Measurements from ENCODE around the gene MAGEA6.

The MAGEA6 gene

DNA sequence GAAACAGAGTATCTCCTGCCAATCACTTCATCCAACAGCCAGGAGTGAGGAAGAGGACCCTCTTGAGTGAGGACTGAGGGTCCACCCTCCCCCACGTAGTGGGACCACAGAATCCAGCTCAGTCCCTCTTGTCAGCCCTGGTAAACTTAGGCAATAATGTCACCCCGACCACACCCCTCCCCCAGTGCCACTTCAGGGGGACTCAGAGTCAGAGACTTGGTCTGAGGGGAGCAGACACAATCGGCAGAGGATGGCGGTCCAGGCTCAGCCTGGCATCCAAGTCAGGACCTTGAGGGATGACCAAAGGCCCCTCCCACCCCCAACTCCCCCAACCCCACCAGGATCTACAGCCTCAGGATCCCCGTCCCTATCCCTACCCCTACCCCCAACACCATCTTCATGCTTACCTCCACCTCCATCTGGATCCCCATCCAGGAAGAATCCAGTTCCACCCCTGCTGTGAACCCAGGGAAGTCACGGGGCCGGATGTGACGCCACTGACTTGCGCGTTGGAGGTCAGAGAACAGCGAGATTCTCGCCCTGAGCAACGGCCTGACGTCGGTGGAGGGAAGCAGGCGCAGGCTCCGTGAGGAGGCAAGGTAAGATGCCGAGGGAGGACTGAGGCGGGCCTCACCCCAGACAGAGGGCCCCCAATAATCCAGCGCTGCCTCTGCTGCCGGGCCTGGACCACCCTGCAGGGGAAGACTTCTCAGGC, 36.1 kb downstream of the MAGEA6 start, which contains the start of the genes CSAG1 and MAGEA12:
TSS of gene CSAG1 (minus strand) at position 461 of the 715 bp plus-strand sequence. CDS start 1,261 bp downstream, outside the sequence.
TSS of gene MAGEA12 (plus strand) at position 497 of the 715 bp plus-strand sequence. CDS start 2,405 bp downstream, outside the sequence.
- DNase-seq: no peak

DNA sequence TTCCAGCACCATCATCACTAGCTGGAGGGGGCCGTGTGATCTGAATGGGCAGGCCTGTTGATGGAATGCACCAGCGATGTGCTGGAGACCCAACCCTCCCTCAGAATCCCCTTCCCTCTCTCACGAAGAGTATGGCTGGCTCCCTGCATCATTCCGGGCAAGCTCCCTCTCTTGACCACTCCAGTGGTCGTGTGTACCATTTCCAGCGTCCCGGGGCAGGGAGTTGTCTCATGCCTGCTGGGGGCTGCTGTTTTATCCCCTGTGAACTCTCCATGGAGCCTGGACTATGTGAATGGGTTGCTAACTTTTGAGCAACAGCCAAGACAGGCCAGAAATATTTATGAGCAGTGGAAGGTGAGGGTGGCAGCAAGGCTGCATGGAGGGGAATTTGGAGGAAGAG, 44.1 kb downstream of the MAGEA6 start:
- DNase-seq: no peak

Measured in activated naive CD4-positive, alpha-beta T cell treated with anti-CD3 and anti-CD28 coated beads, Interleukin-2, amount 50 U/mL, for 16 hours (primary cell).